HG03354 (cell line): Measurements from ENCODE around the gene PPARG.

Experiments
- ATAC-seq: cut with Tn5 transposase; IDR thresholded peaks from one replicate; pipeline ENCODE4 v1.9.1; 2021; ENCODE audit warnings: mild to moderate bottlenecking; ENCODE audit not compliant: unreplicated experiment, poor library complexity, severe bottlenecking

PPARG gene

GRCh38 chr3:12396471-12396870, 107.6 kb downstream of the PPARG start:
- no peak for ATAC-seq

- ATAC-seq = no peak
Measured at GRCh38 chr3:12399226-12399625, 110.4 kb downstream of the PPARG start.

GRCh38 chr3:12400616-12401194, 111.8 kb downstream of the PPARG start:
- ATAC-seq = no peak

- no peak for ATAC-seq
Measured at GRCh38 chr3:12401208-12401607, 112.3 kb downstream of the PPARG start.

- ATAC-seq = no peak
Measured at GRCh38 chr3:12405432-12406272, 116.8 kb downstream of the PPARG start.

- ATAC-seq = no peak
Measured at GRCh38 chr3:12408984-12409683, 120.3 kb downstream of the PPARG start.

- ATAC-seq = no peak
Measured at GRCh38 chr3:12409684-12410596, 121.1 kb downstream of the PPARG start.

- no peak for ATAC-seq
Measured at GRCh38 chr3:12413721-12414255, 124.9 kb downstream of the PPARG start.

- no peak for ATAC-seq
Measured at GRCh38 chr3:12415014-12415680, 126.3 kb downstream of the PPARG start.

GRCh38 chr3:12416731-12417130, 127.9 kb downstream of the PPARG start:
- ATAC-seq = no peak

- ATAC-seq = no peak
Measured at GRCh38 chr3:12420393-12420792, 131.5 kb downstream of the PPARG start.

- no peak for ATAC-seq
Measured at GRCh38 chr3:12421132-12421531, 132.3 kb downstream of the PPARG start.

GRCh38 chr3:12423131-12423530, 134.3 kb downstream of the PPARG start:
- ATAC-seq = no peak

- no peak for ATAC-seq
Measured at GRCh38 chr3:12423918-12424630, 135.2 kb downstream of the PPARG start.

GRCh38 chr3:12424635-12425319, 135.9 kb downstream of the PPARG start:
- ATAC-seq = no peak

- ATAC-seq = no peak
Measured at GRCh38 chr3:12425850-12426579, 137.1 kb downstream of the PPARG start.

- ATAC-seq = no peak
Measured at GRCh38 chr3:12427551-12427950, 138.7 kb downstream of the PPARG start.
